ENCODE data around the gene STX11.

DNA sequence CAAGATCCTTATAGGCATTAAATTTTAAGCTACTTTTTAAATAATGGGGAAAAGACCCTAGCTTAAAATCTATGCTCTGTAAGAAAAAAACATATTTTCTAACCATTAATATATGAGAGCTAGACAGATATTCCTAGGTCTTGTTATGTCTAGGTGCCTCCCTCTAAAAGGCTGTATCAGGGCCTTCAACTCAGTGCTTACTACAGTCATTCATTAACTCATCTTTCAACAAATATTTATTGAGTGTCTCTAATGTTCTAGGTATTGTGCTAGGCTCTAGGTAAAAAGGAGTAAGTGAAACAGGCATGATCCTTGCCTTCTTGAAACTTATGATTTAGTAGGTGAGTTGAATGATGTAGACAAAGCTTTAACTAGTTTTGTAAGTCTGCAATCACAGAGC is 6.4 kb upstream of the STX11 start:
- TF ChIP-seq, protein P1, sequence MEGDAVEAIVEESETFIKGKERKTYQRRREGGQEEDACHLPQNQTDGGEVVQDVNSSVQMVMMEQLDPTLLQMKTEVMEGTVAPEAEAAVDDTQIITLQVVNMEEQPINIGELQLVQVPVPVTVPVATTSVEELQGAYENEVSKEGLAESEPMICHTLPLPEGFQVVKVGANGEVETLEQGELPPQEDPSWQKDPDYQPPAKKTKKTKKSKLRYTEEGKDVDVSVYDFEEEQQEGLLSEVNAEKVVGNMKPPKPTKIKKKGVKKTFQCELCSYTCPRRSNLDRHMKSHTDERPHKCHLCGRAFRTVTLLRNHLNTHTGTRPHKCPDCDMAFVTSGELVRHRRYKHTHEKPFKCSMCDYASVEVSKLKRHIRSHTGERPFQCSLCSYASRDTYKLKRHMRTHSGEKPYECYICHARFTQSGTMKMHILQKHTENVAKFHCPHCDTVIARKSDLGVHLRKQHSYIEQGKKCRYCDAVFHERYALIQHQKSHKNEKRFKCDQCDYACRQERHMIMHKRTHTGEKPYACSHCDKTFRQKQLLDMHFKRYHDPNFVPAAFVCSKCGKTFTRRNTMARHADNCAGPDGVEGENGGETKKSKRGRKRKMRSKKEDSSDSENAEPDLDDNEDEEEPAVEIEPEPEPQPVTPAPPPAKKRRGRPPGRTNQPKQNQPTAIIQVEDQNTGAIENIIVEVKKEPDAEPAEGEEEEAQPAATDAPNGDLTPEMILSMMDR (IDR thresholded peaks at IDR 0.05; ENCODE audit: insufficient read depth, low read length, poor library complexity, severe bottlenecking) = no peak
- TF ChIP-seq EZH2phosphoT487 (conservative IDR thresholded peaks at IDR 0.05; ENCODE audit: low read length) = no peak

Data from SU-DHL-6 (cell line).